IPS-18a (cell line): ENCODE data around the gene GPR142.

Experiments
- H3K27ac ChIP-seq: one replicate; pipeline ENCODE4 v1.5.1; 2013; ENCODE audit warnings: low read length
- H3K27me3 ChIP-seq: one replicate; pipeline ENCODE4 v1.6.1; 2013; ENCODE audit warnings: mild to moderate bottlenecking, low read length; ENCODE audit not compliant: control insufficient read depth, insufficient read depth
- H3K36me3 ChIP-seq: one replicate; pipeline ENCODE4 v1.6.1; 2013; ENCODE audit warnings: low read depth, low read length; ENCODE audit not compliant: control insufficient read depth
- H3K4me1 ChIP-seq: one replicate; pipeline ENCODE4 v1.6.1; 2013; ENCODE audit warnings: low read depth, low read length; ENCODE audit not compliant: control insufficient read depth
- H3K4me3 ChIP-seq: one replicate; pipeline ENCODE4 v1.5.1; 2013; ENCODE audit warnings: low read length
- H3K9ac ChIP-seq: one replicate; pipeline ENCODE4 v1.6.1; 2013; ENCODE audit warnings: mild to moderate bottlenecking, low read length, moderate library complexity
- H3K9me3 ChIP-seq: one replicate; pipeline ENCODE4 v1.6.1; 2013; ENCODE audit warnings: low read depth, low read length; ENCODE audit not compliant: control insufficient read depth

GPR142 gene

GRCh38 chr17:74419928-74420411 is 52.7 kb downstream of the GPR142 start:
- Histone ChIP-seq H3K27me3 (no peaks in the 10 kb centered on the region), H3K27ac (no peak overlapping the region), H3K4me1 (no peaks in the 10 kb centered on the region), H3K9ac (no peak overlapping the region), H3K9me3 (no peaks in the 10 kb centered on the region), H3K36me3 (no peaks in the 10 kb centered on the region), H3K4me3 (no peak overlapping the region)
